Keratinocyte (primary cell): ENCODE measurements around the gene AP3S1.

ENCODE experiments used
- EZH2 ChIP-seq: IDR thresholded peaks from one replicate; pipeline ENCODE4 v1.6.1; 2012; ENCODE audit warnings: inconsistent platforms, mild to moderate bottlenecking, low read length, moderate library complexity
- TF ChIP-seq, protein P1 (sequence below), 3 experiments: IDR thresholded peaks in 1 of 3; conservative IDR thresholded peaks in 1 of 3; optimal IDR thresholded peaks in 1 of 3; 2 replicates in 2 of 3; 3 replicates in 1 of 3; pipeline versions ENCODE3 to v1.5.1; 2011; ENCODE audit warnings: low read length in 3 of 3, mild to moderate bottlenecking in 3 of 3, moderate library complexity in 2 of 3, control low read depth in 1 of 3, inconsistent platforms in 1 of 3; ENCODE audit not compliant: insufficient read depth in 2 of 3; ENCODE audit errors: extremely low read depth in 1 of 3

DNA sequence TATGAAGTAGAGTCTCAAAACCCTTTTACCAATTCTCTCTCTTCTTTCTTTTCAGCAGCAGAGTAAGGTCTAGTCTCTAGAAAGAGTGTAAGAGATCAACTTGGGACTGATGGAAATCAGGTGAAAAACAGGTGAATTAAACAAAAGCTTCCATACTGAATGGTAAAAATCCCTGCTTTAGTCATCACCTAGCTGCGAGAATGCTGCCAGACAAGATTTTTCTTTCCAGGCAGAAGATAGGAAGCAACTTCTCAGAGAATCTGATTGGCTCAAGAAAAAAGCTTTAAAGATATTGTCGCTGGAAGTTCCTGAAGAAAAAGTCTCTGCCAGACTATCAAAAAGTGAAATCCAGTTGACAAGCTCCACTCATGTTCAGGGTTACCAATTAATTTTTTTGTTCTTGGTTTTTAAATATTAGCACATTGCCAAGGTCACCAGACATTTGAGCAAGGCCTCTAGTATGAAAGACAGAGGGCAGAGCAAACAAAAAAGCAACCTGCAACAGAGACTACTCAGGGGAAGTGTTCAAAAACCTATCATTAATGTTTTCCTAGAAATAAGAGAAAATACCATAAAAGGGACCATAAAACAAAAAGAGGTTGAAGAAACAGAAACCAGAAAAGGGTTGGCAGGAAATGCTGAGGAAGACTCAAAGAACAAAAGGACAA, 34.6 kb upstream of the AP3S1 start:
- TF ChIP-seq, protein P1, sequence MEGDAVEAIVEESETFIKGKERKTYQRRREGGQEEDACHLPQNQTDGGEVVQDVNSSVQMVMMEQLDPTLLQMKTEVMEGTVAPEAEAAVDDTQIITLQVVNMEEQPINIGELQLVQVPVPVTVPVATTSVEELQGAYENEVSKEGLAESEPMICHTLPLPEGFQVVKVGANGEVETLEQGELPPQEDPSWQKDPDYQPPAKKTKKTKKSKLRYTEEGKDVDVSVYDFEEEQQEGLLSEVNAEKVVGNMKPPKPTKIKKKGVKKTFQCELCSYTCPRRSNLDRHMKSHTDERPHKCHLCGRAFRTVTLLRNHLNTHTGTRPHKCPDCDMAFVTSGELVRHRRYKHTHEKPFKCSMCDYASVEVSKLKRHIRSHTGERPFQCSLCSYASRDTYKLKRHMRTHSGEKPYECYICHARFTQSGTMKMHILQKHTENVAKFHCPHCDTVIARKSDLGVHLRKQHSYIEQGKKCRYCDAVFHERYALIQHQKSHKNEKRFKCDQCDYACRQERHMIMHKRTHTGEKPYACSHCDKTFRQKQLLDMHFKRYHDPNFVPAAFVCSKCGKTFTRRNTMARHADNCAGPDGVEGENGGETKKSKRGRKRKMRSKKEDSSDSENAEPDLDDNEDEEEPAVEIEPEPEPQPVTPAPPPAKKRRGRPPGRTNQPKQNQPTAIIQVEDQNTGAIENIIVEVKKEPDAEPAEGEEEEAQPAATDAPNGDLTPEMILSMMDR (optimal IDR thresholded peaks at IDR 0.05 in 1 of 3, IDR thresholded peaks at IDR 0.05 in 1 of 3, conservative IDR thresholded peaks at IDR 0.05 in 1 of 3; ENCODE audit: extremely low read depth in 1 of 3, insufficient read depth in 2 of 3, low read length in 3 of 3): no peak
- no peak for TF ChIP-seq EZH2
